Erythroblast (primary cell): Measurements from ENCODE around the gene KCTD21.

Source experiments
- DNase-seq, 2 experiments: peaks; one replicate each; lab custom pipeline; 2025; lab: John Stamatoyannopoulos, UW
- GATA1 ChIP-seq: IDR thresholded peaks from 2 replicates; pipeline ENCODE4 v1.6.1; 2011; ENCODE audit warnings: low read depth, mild to moderate bottlenecking, control low read depth, low read length, moderate library complexity
- POLR2A ChIP-seq: IDR thresholded peaks from 2 replicates; pipeline ENCODE4 v1.6.1; 2011; ENCODE audit warnings: mild to moderate bottlenecking, low read length

Gene KCTD21

DNA sequence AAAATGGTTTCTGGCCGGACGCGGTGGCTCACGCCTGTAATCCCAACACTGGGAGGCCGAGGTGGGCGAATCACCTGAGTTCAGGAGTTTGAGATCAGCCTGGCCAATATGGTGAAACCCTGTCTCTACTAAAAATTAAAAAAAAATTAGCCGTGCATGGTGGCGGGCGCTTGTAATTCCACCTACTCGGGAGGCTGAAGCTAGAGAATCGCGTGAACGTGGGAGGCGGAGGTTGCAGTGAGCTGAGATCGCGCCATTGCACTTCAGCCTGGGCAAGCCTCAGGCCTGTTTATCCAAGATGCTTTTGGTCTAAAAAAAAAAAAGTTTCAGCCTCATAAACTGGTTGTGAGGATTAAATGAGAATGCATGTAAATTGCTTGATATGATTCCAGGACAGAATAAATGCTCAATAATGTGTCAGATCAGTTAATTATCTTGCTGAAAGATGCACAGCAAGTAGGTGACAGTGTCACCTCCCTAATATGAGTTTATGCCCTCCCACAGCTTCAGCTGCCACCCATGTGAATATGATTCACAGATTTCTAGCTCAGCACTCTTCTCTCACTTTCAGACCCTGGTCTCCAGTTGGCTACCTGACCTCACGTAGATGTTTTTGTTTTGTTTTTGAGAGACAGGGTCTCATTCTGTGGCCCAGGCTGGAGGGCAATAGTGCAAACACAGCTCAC is 47.9 kb downstream of the KCTD21 start:
- peak in 1 of 2 experiments; percentile 31 for DNase-seq

GRCh38 chr11:78139422-78140391 is 48.7 kb downstream of the KCTD21 start, which contains the start of gene ALG8:
TSS of gene ALG8 (minus strand) at chr11:78139626. CDS start at chr11:78139588, 38 bp downstream.
- TF ChIP-seq POLR2A, result peak; percentile 92
- TF ChIP-seq GATA1, result no peak
- peak; percentile 96 for DNase-seq

More for the DNA sequence above, 47.9 kb downstream of the KCTD21 start:
- TF ChIP-seq GATA1 (no peak), POLR2A (no peak)

- no peak for TF ChIP-seq POLR2A
- no peak for TF ChIP-seq GATA1
- peak; percentile 69 to 76 for DNase-seq
Measured at GRCh38 chr11:78138694-78139421, 49.6 kb downstream of the KCTD21 start.

DNA sequence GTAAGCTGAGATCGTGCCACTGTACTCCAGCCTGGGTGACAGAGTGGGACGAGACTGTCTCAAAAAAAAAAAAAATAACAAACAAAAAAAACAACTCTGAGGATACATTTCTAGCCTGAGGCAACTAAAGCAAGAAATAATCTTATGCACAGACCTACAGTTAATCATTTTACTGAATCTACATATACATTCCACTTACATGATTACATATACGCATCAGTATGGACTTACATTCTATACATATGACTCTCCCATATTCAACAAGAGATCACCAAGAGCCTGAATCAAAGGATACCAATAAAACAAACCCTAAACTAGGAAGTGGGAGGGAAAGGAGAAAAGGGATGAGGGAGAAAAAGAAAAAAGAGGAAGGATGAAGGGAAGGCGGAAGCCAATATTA is 50.1 kb downstream of the KCTD21 start:
- DNase-seq, result peak in 1 of 2 experiments; percentile 22
- no peak for TF ChIP-seq POLR2A
- no peak for TF ChIP-seq GATA1

GRCh38 chr11:78132475-78132874 is 56.0 kb downstream of the KCTD21 start:
- no peak for DNase-seq
- TF ChIP-seq POLR2A (no peak), GATA1 (no peak)

DNA sequence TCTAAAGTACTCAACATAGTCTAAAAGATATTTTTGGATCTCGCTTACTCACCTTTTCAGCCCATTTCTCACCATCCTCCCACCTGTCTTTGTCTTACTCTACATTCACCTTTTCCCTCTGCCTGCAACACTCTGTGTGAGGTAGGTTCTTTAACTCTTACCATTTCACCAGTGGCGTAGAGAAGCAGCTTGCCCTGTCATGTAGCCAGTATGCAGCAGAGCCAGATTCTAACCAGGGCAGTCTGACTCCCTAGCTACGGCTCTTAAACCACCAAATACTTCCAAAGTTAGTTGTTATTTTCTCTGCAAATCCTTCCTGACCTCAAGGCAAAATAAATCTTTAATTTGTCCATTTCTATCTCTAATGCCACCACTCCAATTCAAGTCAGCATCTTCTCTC is 56.5 kb downstream of the KCTD21 start:
- TF ChIP-seq GATA1 (no peak), POLR2A (no peak)
- DNase-seq, result no peak

DNA sequence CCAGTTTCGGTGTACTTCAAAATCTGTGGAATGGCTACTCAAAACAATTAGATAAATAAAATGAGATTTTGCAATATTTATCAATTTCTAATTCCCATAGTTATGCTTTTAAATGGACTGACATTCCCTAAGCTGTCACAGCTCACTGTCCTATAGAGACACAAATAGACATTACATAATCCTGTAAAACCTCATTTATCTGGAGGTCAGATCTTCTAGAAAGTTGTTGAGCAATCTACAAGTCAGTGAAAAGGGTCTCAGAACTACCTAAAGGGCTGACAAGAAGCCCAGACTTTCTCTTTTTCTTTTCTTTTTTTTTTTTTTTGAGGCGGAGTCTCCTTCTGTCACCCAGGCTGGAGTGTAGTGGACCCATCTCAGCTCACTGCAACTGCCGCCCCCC is 61.0 kb downstream of the KCTD21 start:
- peak in 1 of 2 experiments; percentile 3 for DNase-seq
- TF ChIP-seq GATA1 (no peak), POLR2A (no peak)
